ENCODE data around the gene RPS6KA3. TPM values are rescaled to one million over a fixed set of nuclear protein-coding genes. Genes with fewer than 3 reads are reported as not detected.
"Not testable (repeated sequence)": the region's sequence is repeated elsewhere in the genome, so short reads cannot be mapped to it uniquely, and the experiment has no call there.

RPS6KA3 gene
- total RNA-seq, 5 donors from 2014 or later (not counting 1 experiment from before 2014, with no cell fraction given) = 65.2 to 89.9 (median 71.9) TPM

GRCh38 chrX:20162516-20162915 is 104.2 kb downstream of the RPS6KA3 start:
- H3K27ac Mint-ChIP-seq; DNase-seq; H3K9me3 Mint-ChIP-seq; H3K9me3 ChIP-seq; ATAC-seq (replicated peaks in 1 of 4); POLR2A ChIA-PET; H3K4me3 ChIP-seq (ENCODE audit: control insufficient read depth in 1 of 2, extremely low read depth in 1 of 2, low read length in 1 of 2); H3K27me3 Mint-ChIP-seq; H3K4me1 ChIP-seq (ENCODE audit: control insufficient read depth in 1 of 2, extremely low read depth in 1 of 2, insufficient read depth in 2 of 2, low read length in 2 of 2); H3K4me1 Mint-ChIP-seq; H3K4me3 Mint-ChIP-seq; CTCF ChIA-PET; H3K27me3 ChIP-seq (replicated peaks in 1 of 2; ENCODE audit: control insufficient read depth in 2 of 2, extremely low read depth in 1 of 2, insufficient read depth in 2 of 2, low read length in 1 of 2); H3K27ac ChIP-seq (ENCODE audit: low read length): not testable (repeated sequence)
- peaks cover 3 to 55% of the 10 kb centered on the region in 2 donors for H3K36me3 ChIP-seq (ENCODE audit: control insufficient read depth in 2 of 2, extremely low read depth in 1 of 2, insufficient read depth in 1 of 2, low read length in 1 of 2)
- H3K36me3 Mint-ChIP-seq = peaks cover 28% of the 10 kb centered on the region

GRCh38 chrX:20159797-20160385 is 106.8 kb downstream of the RPS6KA3 start:
- Mint-ChIP-seq H3K27me3 (peaks cover 0 to 8% of the 10 kb centered on the region in 2 donors), H3K27ac (no peak overlapping the region), H3K9me3 (no peaks in the 10 kb centered on the region), H3K36me3 (peaks cover 33% of the 10 kb centered on the region), H3K4me1 (peaks cover 0 to 2% (median 0%) of the 10 kb centered on the region in 3 donors), H3K4me3 (no peak overlapping the region)
- POLR2A ChIA-PET = no interaction called here
- CTCF ChIA-PET = no interaction called here
- ATAC-seq (replicated peaks in 1 of 4) = no peak
- Histone ChIP-seq H3K4me1 (ENCODE audit: control insufficient read depth in 1 of 2, extremely low read depth in 1 of 2, insufficient read depth in 2 of 2, low read length in 2 of 2) (no peaks in the 10 kb centered on the region), H3K27ac (ENCODE audit: low read length) (no peak overlapping the region), H3K36me3 (ENCODE audit: control insufficient read depth in 2 of 2, extremely low read depth in 1 of 2, insufficient read depth in 1 of 2, low read length in 1 of 2) (peaks cover 3 to 58% of the 10 kb centered on the region in 2 donors), H3K9me3 (no peaks in the 10 kb centered on the region), H3K4me3 (ENCODE audit: control insufficient read depth in 1 of 2, extremely low read depth in 1 of 2, low read length in 1 of 2) (no peak overlapping the region), H3K27me3 (replicated peaks in 1 of 2; ENCODE audit: control insufficient read depth in 2 of 2, extremely low read depth in 1 of 2, insufficient read depth in 2 of 2, low read length in 1 of 2) (no peaks in the 10 kb centered on the region)
- no peak for DNase-seq
- 100% methylated on average over 1 of the region's 4 CpGs for whole genome bisulfite sequencing (ENCODE audit: insufficient coverage)

GRCh38 chrX:20151689-20152088 is 115.0 kb downstream of the RPS6KA3 start:
- Mint-ChIP-seq H3K9me3 (no peaks in the 10 kb centered on the region), H3K27me3 (peaks cover 0 to 5% of the 10 kb centered on the region in 2 donors), H3K4me1 (peaks cover 0 to 1% (median 0%) of the 10 kb centered on the region in 3 donors), H3K4me3 (no peak overlapping the region), H3K36me3 (peaks cover 32% of the 10 kb centered on the region), H3K27ac (no peak overlapping the region)
- H3K27ac ChIP-seq (ENCODE audit: low read length) = no peak overlapping the region
- H3K4me3 ChIP-seq (ENCODE audit: control insufficient read depth in 1 of 2, extremely low read depth in 1 of 2, low read length in 1 of 2) = no peak overlapping the region
- DNase-seq (no peak), ATAC-seq (replicated peaks in 1 of 4) (no peak)
- WGBS (ENCODE audit: insufficient coverage) = no CpG with 5 or more reads among the region's 3 CpGs
- H3K36me3 ChIP-seq (ENCODE audit: control insufficient read depth in 2 of 2, extremely low read depth in 1 of 2, insufficient read depth in 1 of 2, low read length in 1 of 2) = peaks cover 0 to 35% of the 10 kb centered on the region in 2 donors
- ChIA-PET POLR2A (no interaction called here), CTCF (no interaction called here)
- no peaks in the 10 kb centered on the region for H3K27me3 ChIP-seq (replicated peaks in 1 of 2; ENCODE audit: control insufficient read depth in 2 of 2, extremely low read depth in 1 of 2, insufficient read depth in 2 of 2, low read length in 1 of 2)
- no peaks in the 10 kb centered on the region for H3K4me1 ChIP-seq (ENCODE audit: control insufficient read depth in 1 of 2, extremely low read depth in 1 of 2, insufficient read depth in 2 of 2, low read length in 2 of 2)
- no peaks in the 10 kb centered on the region for H3K9me3 ChIP-seq

GRCh38 chrX:20149326-20149725 is 117.4 kb downstream of the RPS6KA3 start:
- DNase-seq = no peak
- Mint-ChIP-seq H3K36me3 (peaks cover 22% of the 10 kb centered on the region), H3K9me3 (no peaks in the 10 kb centered on the region), H3K4me1 (peaks cover 0 to 1% (median 0%) of the 10 kb centered on the region in 3 donors), H3K27ac (no peak overlapping the region), H3K4me3 (no peak overlapping the region), H3K27me3 (peaks cover 0 to under 1% of the 10 kb centered on the region in 2 donors)
- Histone ChIP-seq H3K36me3 (ENCODE audit: control insufficient read depth in 2 of 2, extremely low read depth in 1 of 2, insufficient read depth in 1 of 2, low read length in 1 of 2) (peaks cover 0 to 14% of the 10 kb centered on the region in 2 donors), H3K4me3 (ENCODE audit: control insufficient read depth in 1 of 2, extremely low read depth in 1 of 2, low read length in 1 of 2) (no peak overlapping the region), H3K27ac (ENCODE audit: low read length) (no peak overlapping the region), H3K9me3 (no peaks in the 10 kb centered on the region), H3K27me3 (replicated peaks in 1 of 2; ENCODE audit: control insufficient read depth in 2 of 2, extremely low read depth in 1 of 2, insufficient read depth in 2 of 2, low read length in 1 of 2) (no peaks in the 10 kb centered on the region), H3K4me1 (ENCODE audit: control insufficient read depth in 1 of 2, extremely low read depth in 1 of 2, insufficient read depth in 2 of 2, low read length in 2 of 2) (no peaks in the 10 kb centered on the region)
- CTCF ChIA-PET = no interaction called here
- POLR2A ChIA-PET = no interaction called here
- WGBS (ENCODE audit: insufficient coverage) = 100% methylated on average over 1 of the region's 2 CpGs
- no peak for ATAC-seq (replicated peaks in 1 of 4)

- Histone ChIP-seq H3K27me3 (replicated peaks in 1 of 2; ENCODE audit: control insufficient read depth in 2 of 2, extremely low read depth in 1 of 2, insufficient read depth in 2 of 2, low read length in 1 of 2) (no peaks in the 10 kb centered on the region), H3K27ac (ENCODE audit: low read length) (no peak overlapping the region), H3K9me3 (no peaks in the 10 kb centered on the region)
Measured at GRCh38 chrX:20147561-20147960, 119.1 kb downstream of the RPS6KA3 start.

GRCh38 chrX:20144491-20144890 is 122.2 kb downstream of the RPS6KA3 start:
- Histone ChIP-seq H3K36me3 (ENCODE audit: control insufficient read depth in 2 of 2, extremely low read depth in 1 of 2, insufficient read depth in 1 of 2, low read length in 1 of 2) (no peaks in the 10 kb centered on the region), H3K27ac (ENCODE audit: low read length) (no peak overlapping the region), H3K4me3 (ENCODE audit: control insufficient read depth in 1 of 2, extremely low read depth in 1 of 2, low read length in 1 of 2) (no peak overlapping the region), H3K9me3 (no peaks in the 10 kb centered on the region), H3K27me3 (replicated peaks in 1 of 2; ENCODE audit: control insufficient read depth in 2 of 2, extremely low read depth in 1 of 2, insufficient read depth in 2 of 2, low read length in 1 of 2) (no peaks in the 10 kb centered on the region), H3K4me1 (ENCODE audit: control insufficient read depth in 1 of 2, extremely low read depth in 1 of 2, insufficient read depth in 2 of 2, low read length in 2 of 2) (peaks cover 7 to 13% of the 10 kb centered on the region in 2 experiments)
- ChIA-PET POLR2A (interaction anchor here in 1 of 2 donors (0.6 to 0.7 kb wide), 2 partner anchors 108 to 1596 kb away, joined by 5 to 7 read pairs; no protein-coding TSS in a partner anchor), CTCF (interaction anchor here in 1 of 2 donors (0.7 kb wide), 1 partner anchor 553 kb away, joined by 3 read pairs; no protein-coding TSS in a partner anchor)
- Mint-ChIP-seq H3K27me3 (no peaks in the 10 kb centered on the region), H3K4me3 (no peak overlapping the region), H3K9me3 (no peaks in the 10 kb centered on the region), H3K4me1 (peaks cover 12 to 16% (median 15%) of the 10 kb centered on the region in 3 donors), H3K36me3 (peaks cover 4% of the 10 kb centered on the region), H3K27ac (no peak overlapping the region)
- no peak for ATAC-seq (replicated peaks in 1 of 4)
- no peak for DNase-seq
- no CpG with 5 or more reads among the region's 3 CpGs for WGBS (ENCODE audit: insufficient coverage)

More at GRCh38 chrX:20147561-20147960, 119.1 kb downstream of the RPS6KA3 start:
- CTCF ChIA-PET = no interaction called here
- H3K36me3 ChIP-seq (ENCODE audit: control insufficient read depth in 2 of 2, extremely low read depth in 1 of 2, insufficient read depth in 1 of 2, low read length in 1 of 2) = peaks cover 0 to 4% of the 10 kb centered on the region in 2 donors
- Mint-ChIP-seq H3K27ac (no peak overlapping the region), H3K9me3 (no peaks in the 10 kb centered on the region), H3K36me3 (peaks cover 17% of the 10 kb centered on the region), H3K4me3 (no peak overlapping the region), H3K27me3 (no peaks in the 10 kb centered on the region), H3K4me1 (peaks cover 0 to 5% (median 1%) of the 10 kb centered on the region in 3 donors)
- H3K4me3 ChIP-seq (ENCODE audit: control insufficient read depth in 1 of 2, extremely low read depth in 1 of 2, low read length in 1 of 2) = no peak overlapping the region
- POLR2A ChIA-PET = no interaction called here
- no CpG with 5 or more reads among the region's 1 CpG for WGBS (ENCODE audit: insufficient coverage)
- DNase-seq (no peak), ATAC-seq (replicated peaks in 1 of 4) (no peak)
- H3K4me1 ChIP-seq (ENCODE audit: control insufficient read depth in 1 of 2, extremely low read depth in 1 of 2, insufficient read depth in 2 of 2, low read length in 2 of 2) = peaks cover 0 to 1% of the 10 kb centered on the region in 2 experiments

All from T-cell (primary cell).